ENCODE measurements around the gene SHBG. TPM values are rescaled to one million over a fixed set of nuclear protein-coding genes. Genes with fewer than 3 reads are reported as not detected.

SHBG gene, protein sequence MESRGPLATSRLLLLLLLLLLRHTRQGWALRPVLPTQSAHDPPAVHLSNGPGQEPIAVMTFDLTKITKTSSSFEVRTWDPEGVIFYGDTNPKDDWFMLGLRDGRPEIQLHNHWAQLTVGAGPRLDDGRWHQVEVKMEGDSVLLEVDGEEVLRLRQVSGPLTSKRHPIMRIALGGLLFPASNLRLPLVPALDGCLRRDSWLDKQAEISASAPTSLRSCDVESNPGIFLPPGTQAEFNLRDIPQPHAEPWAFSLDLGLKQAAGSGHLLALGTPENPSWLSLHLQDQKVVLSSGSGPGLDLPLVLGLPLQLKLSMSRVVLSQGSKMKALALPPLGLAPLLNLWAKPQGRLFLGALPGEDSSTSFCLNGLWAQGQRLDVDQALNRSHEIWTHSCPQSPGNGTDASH
- total RNA-seq = under 1 TPM in 2 of 4 donors, not detected in 2; 0.32 to 0.41 TPM

- 78 to 85% methylated on average over 3 to 13 of the region's 13 CpGs for WGBS, 2 donors (ENCODE audit: low coverage in 1 of 2)
- H3K4me1 ChIP-seq = peaks cover 12 to 16% (median 15%) of the 10 kb centered on the region in 4 donors
- TF ChIP-seq POLR2AphosphoS5 (IDR thresholded peaks at IDR 0.05) (no peak), EP300 (IDR thresholded peaks at IDR 0.05; ENCODE audit: low read depth) (no peak), POLR2A (IDR thresholded peaks at IDR 0.05) (no peak), CTCF (IDR thresholded peaks at IDR 0.05) (no peak)
- no peaks in the 10 kb centered on the region for H3K27me3 ChIP-seq
- H3K4me3 ChIP-seq = no peak within 1 kb of the TSS
- H3K36me3 ChIP-seq = no peaks in the 10 kb centered on the region
- H3K9me3 ChIP-seq = no peaks in the 10 kb centered on the region
- in situ Hi-C loops (cut with MboI; ENCODE audit: low pct_ligation_motif_present in 1 of 4, low pct_unique_long_range_greater_than_20kb in 1 of 4, low sequenced_read_pairs in 3 of 4) = loop anchor here in 2 of 4 donors (5.0 to 10.0 kb wide), 2 partner anchors 55 to 57 kb away; partner anchors contain the start of genes TP53 (in 2 of the 2) and WRAP53 (in 2 of the 2)
- no peak within 1 kb of the TSS for H3K27ac ChIP-seq
- intact Hi-C loops (cut with DNase I; ENCODE audit: low total_unique reads) = loop anchor here (5.0 kb wide), 1 partner anchor 57 kb away; the partner anchor contains the start of genes TP53 and WRAP53
- DNase-seq = no peak
These were observed at the start of gene SHBG for GRCh38 chr17:7629939-7630571. Gene SHBG (plus strand): TSS chr17:7630135. CDS start chr17:7630173, 38 bp downstream.

GRCh38 chr17:7580604-7581575 lies 49.0 kb upstream of the SHBG start:
- H3K36me3 ChIP-seq = peaks cover 0 to 31% (median 16%) of the 10 kb centered on the region in 4 donors
- in situ Hi-C loops (cut with MboI; ENCODE audit: low pct_ligation_motif_present in 1 of 4, low pct_unique_long_range_greater_than_20kb in 1 of 4, low sequenced_read_pairs in 3 of 4) (no loop called here), intact Hi-C loops (cut with DNase I; ENCODE audit: low total_unique reads) (loop anchor here (10.0 kb wide), 1 partner anchor 536 kb away; the partner anchor contains the start of gene SLC16A11)
- no peaks in the 10 kb centered on the region for H3K9me3 ChIP-seq
- whole genome bisulfite sequencing, 2 donors (ENCODE audit: low coverage in 1 of 2) = 81 to 90% methylated on average over 8 to 23 of the region's 23 CpGs
- no peak for TF ChIP-seq POLR2AphosphoS5 (IDR thresholded peaks at IDR 0.05)
- no peak for TF ChIP-seq POLR2A (IDR thresholded peaks at IDR 0.05)
- no peak for TF ChIP-seq CTCF (IDR thresholded peaks at IDR 0.05)
- no peak for TF ChIP-seq EP300 (IDR thresholded peaks at IDR 0.05; ENCODE audit: low read depth)
- H3K4me1 ChIP-seq = peaks cover 35 to 72% (median 51%) of the 10 kb centered on the region in 4 donors
- DNase-seq = no peak
- no peaks in the 10 kb centered on the region for H3K27me3 ChIP-seq
- H3K4me3 ChIP-seq = peak overlapping the region in 1 of 4 donors; percentile 38
- H3K27ac ChIP-seq = peak overlapping the region; percentile 89 to 91 (median 90)

GRCh38 chr17:7582396-7583252 lies 47.3 kb upstream of the SHBG start:
- peak overlapping the region in 3 of 4 donors; percentile 41 to 67 (median 55) for H3K4me3 ChIP-seq

More at GRCh38 chr17:7582396-7583252, 47.3 kb upstream of the SHBG start:
- no peak for TF ChIP-seq CTCF (IDR thresholded peaks at IDR 0.05)
- TF ChIP-seq POLR2A (IDR thresholded peaks at IDR 0.05) = no peak
- TF ChIP-seq POLR2AphosphoS5 (IDR thresholded peaks at IDR 0.05) = no peak
- no peak for TF ChIP-seq EP300 (IDR thresholded peaks at IDR 0.05; ENCODE audit: low read depth)
- peaks cover 35 to 70% (median 48%) of the 10 kb centered on the region in 4 donors for H3K4me1 ChIP-seq
- 87% methylated on average over 31 of the region's 36 CpGs; no CpG with 5 or more reads in 1 of the 2 donors for WGBS, 2 donors (ENCODE audit: low coverage in 1 of 2)
- H3K9me3 ChIP-seq = no peaks in the 10 kb centered on the region
- intact Hi-C loops (cut with DNase I; ENCODE audit: low total_unique reads) = loop anchor here (10.0 kb wide), 1 partner anchor 538 kb away; the partner anchor contains the start of gene SLC16A11
- peak overlapping the region; percentile 89 to 91 (median 90) for H3K27ac ChIP-seq
- no peaks in the 10 kb centered on the region for H3K27me3 ChIP-seq
- in situ Hi-C loops (cut with MboI; ENCODE audit: low pct_ligation_motif_present in 1 of 4, low pct_unique_long_range_greater_than_20kb in 1 of 4, low sequenced_read_pairs in 3 of 4) = no loop called here
- peaks cover 0 to 14% (median 8%) of the 10 kb centered on the region in 4 donors for H3K36me3 ChIP-seq
- DNase-seq = peak; percentile 24

Data from transverse colon (tissue), 4 donors.